Neural cell (in vitro differentiated cells): ENCODE measurements around the gene PIGM.

Experiments
- CTCF ChIP-seq: fragments of 450-650 bp; IDR thresholded peaks from 2 replicates; pipeline ENCODE4 v1.5.1; 2014; ENCODE audit warnings: antibody characterized with exemption, mild to moderate bottlenecking, moderate library complexity; ENCODE audit not compliant: poor library complexity, severe bottlenecking
- EP300 ChIP-seq: fragments of 450-650 bp; conservative IDR thresholded peaks from 2 replicates; pipeline ENCODE4 v1.6.1; 2014; ENCODE audit warnings: antibody characterized with exemption, mild to moderate bottlenecking, moderate library complexity; ENCODE audit not compliant: poor library complexity, severe bottlenecking
- POLR2AphosphoS5 ChIP-seq: IDR thresholded peaks from 2 replicates; pipeline ENCODE4 v1.6.1; 2012
- RAD21 ChIP-seq: fragments of 450-650 bp; conservative IDR thresholded peaks from 2 replicates; pipeline ENCODE4 v1.6.1; 2014; ENCODE audit warnings: antibody characterized with exemption, mild to moderate bottlenecking, moderate library complexity
- TAF1 ChIP-seq: IDR thresholded peaks from 2 replicates; pipeline ENCODE4 v1.6.1; 2012; ENCODE audit warnings: low read depth

DNA sequence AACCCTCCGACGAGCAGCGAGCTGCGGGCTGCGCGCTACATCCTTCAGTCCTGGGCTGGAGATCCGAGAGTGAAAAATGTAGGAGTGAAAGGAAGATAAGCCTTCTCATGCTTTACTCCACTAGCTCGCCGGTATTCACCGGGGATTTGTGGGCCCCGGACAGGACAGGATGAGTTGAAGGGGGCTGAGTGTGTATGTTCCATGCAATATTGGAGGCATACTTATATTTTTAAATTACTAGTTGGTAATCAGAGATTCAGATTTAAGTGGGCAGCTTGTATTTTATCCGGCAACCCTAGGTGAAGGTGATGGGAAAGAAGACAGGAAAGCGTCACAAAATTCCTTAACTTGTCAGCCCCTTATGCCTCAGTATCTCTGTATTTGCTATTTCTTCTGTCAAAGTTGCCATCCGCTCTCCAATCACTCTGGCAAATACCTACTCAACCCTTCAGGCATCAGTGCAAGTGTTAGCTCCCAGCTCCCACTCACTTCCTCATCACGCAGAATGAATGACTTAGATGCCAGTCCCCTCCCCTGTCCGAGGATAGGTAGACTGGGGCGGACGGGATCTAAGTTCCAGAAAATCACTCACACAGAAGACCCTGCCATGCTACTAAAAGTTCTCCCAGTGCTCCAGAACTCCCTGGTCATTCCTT is 503 bp upstream of the PIGM start:
- TF ChIP-seq EP300 (no peak), CTCF (no peak), TAF1 (peak; percentile 85), POLR2AphosphoS5 (peak; percentile 44), RAD21 (no peak)
